ENCODE data around the gene CNOT6L. TPM values are rescaled to one million over a fixed set of nuclear protein-coding genes. Genes with fewer than 3 reads are reported as not detected.

The CNOT6L gene
- total RNA-seq, 1 donor from 2014 or later = 22.1 TPM

- H3K27ac ChIP-seq = no peak overlapping the region
- H3K4me1 ChIP-seq = peaks cover 21% of the 10 kb centered on the region
- peaks cover 0 to 33% of the 10 kb centered on the region in 2 donors for H3K36me3 ChIP-seq
- no peak overlapping the region for H3K4me3 ChIP-seq
- H3K27me3 ChIP-seq = no peaks in the 10 kb centered on the region
- DNase-seq (ENCODE audit: extremely low spot score in 2 of 2) = no peak
- H3K9me3 ChIP-seq = no peaks in the 10 kb centered on the region
- intact Hi-C loops (cut with DNase I) = no loop called here
- TF ChIP-seq POLR2AphosphoS5 (IDR thresholded peaks at IDR 0.05; ENCODE audit: insufficient read depth in 1 of 2, low read depth in 1 of 2) (no peak), CTCF (IDR thresholded peaks at IDR 0.05) (no peak), POLR2A (IDR thresholded peaks at IDR 0.05) (no peak)
Observed at GRCh38 chr4:77776182-77777134, 42.7 kb downstream of the CNOT6L start.

- DNase-seq (ENCODE audit: extremely low spot score in 2 of 2) = no peak
- H3K4me3 ChIP-seq = no peak overlapping the region
- intact Hi-C loops (cut with DNase I) = no loop called here
- no peak for TF ChIP-seq POLR2AphosphoS5 (IDR thresholded peaks at IDR 0.05; ENCODE audit: insufficient read depth in 1 of 2, low read depth in 1 of 2)
- TF ChIP-seq CTCF (IDR thresholded peaks at IDR 0.05) = no peak
- no peak for TF ChIP-seq POLR2A (IDR thresholded peaks at IDR 0.05)
- peaks cover 19% of the 10 kb centered on the region for H3K4me1 ChIP-seq
- peaks cover 0 to 43% of the 10 kb centered on the region in 2 donors for H3K36me3 ChIP-seq
- no peaks in the 10 kb centered on the region for H3K9me3 ChIP-seq
- no peak overlapping the region for H3K27ac ChIP-seq
- no peaks in the 10 kb centered on the region for H3K27me3 ChIP-seq
Observed at GRCh38 chr4:77773101-77773500, 46.1 kb downstream of the CNOT6L start.

- Histone ChIP-seq H3K27ac (no peak overlapping the region), H3K36me3 (peaks cover 0 to 43% of the 10 kb centered on the region in 2 donors), H3K4me1 (peaks cover 3% of the 10 kb centered on the region), H3K27me3 (no peaks in the 10 kb centered on the region), H3K4me3 (no peak overlapping the region), H3K9me3 (no peaks in the 10 kb centered on the region)
- no peak for DNase-seq (ENCODE audit: extremely low spot score in 2 of 2)
- no peak for TF ChIP-seq POLR2AphosphoS5 (IDR thresholded peaks at IDR 0.05; ENCODE audit: insufficient read depth in 1 of 2, low read depth in 1 of 2)
- TF ChIP-seq CTCF (IDR thresholded peaks at IDR 0.05) = no peak
- no peak for TF ChIP-seq POLR2A (IDR thresholded peaks at IDR 0.05)
- intact Hi-C loops (cut with DNase I) = no loop called here
Observed at GRCh38 chr4:77771566-77771965, 47.6 kb downstream of the CNOT6L start.

- Histone ChIP-seq H3K4me1 (no peaks in the 10 kb centered on the region), H3K9me3 (peaks cover 10% of the 10 kb centered on the region), H3K36me3 (peaks cover 0 to 22% of the 10 kb centered on the region in 2 donors), H3K4me3 (no peak overlapping the region), H3K27me3 (no peaks in the 10 kb centered on the region), H3K27ac (no peak overlapping the region)
- DNase-seq (ENCODE audit: extremely low spot score in 2 of 2) = no peak
- TF ChIP-seq POLR2A (IDR thresholded peaks at IDR 0.05) = no peak
- TF ChIP-seq CTCF (IDR thresholded peaks at IDR 0.05) = no peak
- no peak for TF ChIP-seq POLR2AphosphoS5 (IDR thresholded peaks at IDR 0.05; ENCODE audit: insufficient read depth in 1 of 2, low read depth in 1 of 2)
- intact Hi-C loops (cut with DNase I) = no loop called here
Observed at GRCh38 chr4:77765720-77766119, 53.4 kb downstream of the CNOT6L start.

GRCh38 chr4:77762531-77762930 lies 56.6 kb downstream of the CNOT6L start:
- H3K36me3 ChIP-seq = peaks cover 0 to 23% of the 10 kb centered on the region in 2 donors
- no peak for DNase-seq (ENCODE audit: extremely low spot score in 2 of 2)
- no peak overlapping the region for H3K27ac ChIP-seq
- H3K9me3 ChIP-seq = peaks cover 10% of the 10 kb centered on the region
- H3K4me3 ChIP-seq = no peak overlapping the region
- no peaks in the 10 kb centered on the region for H3K4me1 ChIP-seq
- intact Hi-C loops (cut with DNase I) = no loop called here
- no peaks in the 10 kb centered on the region for H3K27me3 ChIP-seq
- no peak for TF ChIP-seq CTCF (IDR thresholded peaks at IDR 0.05)
- TF ChIP-seq POLR2AphosphoS5 (IDR thresholded peaks at IDR 0.05; ENCODE audit: insufficient read depth in 1 of 2, low read depth in 1 of 2) = no peak
- TF ChIP-seq POLR2A (IDR thresholded peaks at IDR 0.05) = no peak
